C4-2B (cell line): Measurements from ENCODE around the gene AGBL3.

Experiments
- H3K27ac ChIP-seq: fragments of 450-650 bp; 2 replicates; pipeline ENCODE4 v1.5.1; 2017
- ZFX ChIP-seq: fragments of 450-650 bp; IDR thresholded peaks from 2 replicates; pipeline ENCODE4 v1.6.1; 2017
- TF ChIP-seq, protein P1 (sequence below): fragments of 450-650 bp; conservative IDR thresholded peaks from 2 replicates; pipeline ENCODE4 v1.5.1; 2017; ENCODE audit warnings: mild to moderate bottlenecking

Gene AGBL3

DNA sequence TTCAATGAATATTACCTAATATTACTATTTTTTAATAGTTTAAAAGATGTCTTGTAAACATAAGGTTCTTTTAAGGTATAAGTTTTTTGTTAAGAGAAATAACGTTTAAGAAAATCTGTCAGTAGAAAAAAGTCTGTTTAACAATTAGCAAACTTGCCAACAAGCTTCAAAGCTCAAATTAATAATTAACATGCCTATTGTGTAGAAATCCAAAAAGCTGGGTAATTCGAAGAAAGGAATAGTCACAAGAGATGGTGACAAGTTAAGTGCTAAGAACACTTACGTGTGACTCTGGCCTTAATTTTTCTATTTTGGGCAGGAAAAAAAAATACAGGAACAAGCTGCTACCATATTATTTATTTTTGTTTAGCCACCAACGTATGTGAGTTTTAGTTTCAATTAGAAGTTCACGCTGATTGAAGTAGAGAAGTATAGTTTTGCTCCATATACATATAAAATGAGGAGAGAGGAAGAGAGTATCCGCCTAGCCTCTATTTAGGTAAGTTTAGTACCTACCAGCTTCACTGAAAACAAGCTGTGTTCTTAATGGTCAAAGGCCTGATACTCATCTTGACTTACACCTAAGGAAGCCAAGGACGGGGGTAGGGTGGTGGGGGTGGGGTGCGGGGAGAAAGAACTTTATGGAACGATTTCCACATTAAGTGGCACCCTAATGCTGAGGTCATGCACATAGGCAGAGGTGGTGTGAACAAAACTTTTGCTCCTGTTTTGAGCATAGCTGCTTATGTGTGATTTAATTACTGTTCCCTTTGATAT lies 43.4 kb upstream of the AGBL3 start:
- TF ChIP-seq, protein P1, sequence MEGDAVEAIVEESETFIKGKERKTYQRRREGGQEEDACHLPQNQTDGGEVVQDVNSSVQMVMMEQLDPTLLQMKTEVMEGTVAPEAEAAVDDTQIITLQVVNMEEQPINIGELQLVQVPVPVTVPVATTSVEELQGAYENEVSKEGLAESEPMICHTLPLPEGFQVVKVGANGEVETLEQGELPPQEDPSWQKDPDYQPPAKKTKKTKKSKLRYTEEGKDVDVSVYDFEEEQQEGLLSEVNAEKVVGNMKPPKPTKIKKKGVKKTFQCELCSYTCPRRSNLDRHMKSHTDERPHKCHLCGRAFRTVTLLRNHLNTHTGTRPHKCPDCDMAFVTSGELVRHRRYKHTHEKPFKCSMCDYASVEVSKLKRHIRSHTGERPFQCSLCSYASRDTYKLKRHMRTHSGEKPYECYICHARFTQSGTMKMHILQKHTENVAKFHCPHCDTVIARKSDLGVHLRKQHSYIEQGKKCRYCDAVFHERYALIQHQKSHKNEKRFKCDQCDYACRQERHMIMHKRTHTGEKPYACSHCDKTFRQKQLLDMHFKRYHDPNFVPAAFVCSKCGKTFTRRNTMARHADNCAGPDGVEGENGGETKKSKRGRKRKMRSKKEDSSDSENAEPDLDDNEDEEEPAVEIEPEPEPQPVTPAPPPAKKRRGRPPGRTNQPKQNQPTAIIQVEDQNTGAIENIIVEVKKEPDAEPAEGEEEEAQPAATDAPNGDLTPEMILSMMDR = no peak
- no peak for TF ChIP-seq ZFX
- H3K27ac ChIP-seq = no peak overlapping the region

DNA sequence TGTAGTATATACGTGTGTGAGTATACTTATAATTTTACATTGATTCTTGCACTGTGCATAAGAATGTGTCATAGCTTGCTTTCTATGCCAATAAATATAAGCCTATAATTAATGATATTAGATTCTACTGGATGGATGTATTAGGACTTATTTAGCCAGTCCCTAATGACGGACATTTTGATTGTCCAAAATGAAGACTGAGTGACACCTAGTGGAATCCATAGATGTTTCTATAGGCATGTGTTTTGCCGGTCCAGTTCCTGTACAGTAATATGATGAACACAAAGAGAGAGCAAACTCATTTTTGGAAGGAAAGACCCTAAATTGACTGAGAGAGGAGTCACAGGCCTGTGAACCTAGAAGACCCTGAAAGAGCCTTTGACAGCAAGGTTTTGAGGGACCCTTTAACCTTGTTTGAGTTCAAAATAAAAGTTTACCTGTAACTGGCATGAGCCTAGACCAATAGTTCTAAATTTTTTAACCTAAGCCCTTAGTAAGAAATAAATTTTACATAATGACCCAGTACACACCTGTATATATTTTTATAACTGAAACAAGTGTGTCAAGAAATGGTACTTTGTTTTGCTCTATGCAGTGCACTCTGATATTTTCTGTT lies 42.4 kb upstream of the AGBL3 start:
- TF ChIP-seq, protein P1 = peak; percentile 84
- TF ChIP-seq ZFX = no peak
- no peak overlapping the region for H3K27ac ChIP-seq

DNA sequence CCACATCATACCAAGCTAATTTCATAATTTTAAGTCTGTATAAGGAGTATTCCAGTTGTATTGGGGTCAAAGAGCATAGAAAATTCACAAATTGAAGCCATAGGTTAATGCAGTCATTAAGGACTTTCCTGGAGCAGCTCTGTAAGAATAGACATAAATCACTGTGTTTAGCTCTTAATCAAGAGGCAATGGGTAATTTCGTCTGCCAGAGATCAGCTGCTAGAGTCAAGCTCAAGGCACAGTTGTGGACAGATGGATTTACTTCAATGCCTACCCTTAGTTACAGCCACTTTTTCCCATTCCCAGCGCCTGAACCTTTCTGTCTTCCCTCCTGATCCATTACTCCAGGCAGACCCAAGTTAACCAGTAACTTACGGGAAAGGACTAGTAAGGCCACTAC lies 40.6 kb upstream of the AGBL3 start:
- no peak overlapping the region for H3K27ac ChIP-seq
- no peak for TF ChIP-seq ZFX
- TF ChIP-seq, protein P1 = no peak

DNA sequence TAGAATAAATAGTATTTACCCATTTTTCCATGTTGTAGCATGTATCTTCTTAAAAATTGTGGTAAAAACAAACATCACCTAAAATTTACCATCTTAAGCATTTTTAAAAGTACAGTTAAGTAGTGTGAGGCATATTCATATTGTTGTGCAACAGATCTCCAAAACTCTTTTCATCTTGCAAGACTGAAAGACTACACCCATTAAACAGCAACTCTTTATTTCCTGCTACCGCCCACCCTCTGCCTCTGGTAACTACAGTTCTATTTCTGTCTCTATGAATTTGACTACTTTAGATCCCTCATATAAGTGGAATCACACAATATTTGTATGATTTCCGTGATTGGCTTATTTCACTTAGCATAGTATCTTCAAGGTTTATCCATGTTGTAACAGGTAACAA lies 40.0 kb upstream of the AGBL3 start:
- H3K27ac ChIP-seq = no peak overlapping the region
- no peak for TF ChIP-seq ZFX
- TF ChIP-seq, protein P1 = no peak

DNA sequence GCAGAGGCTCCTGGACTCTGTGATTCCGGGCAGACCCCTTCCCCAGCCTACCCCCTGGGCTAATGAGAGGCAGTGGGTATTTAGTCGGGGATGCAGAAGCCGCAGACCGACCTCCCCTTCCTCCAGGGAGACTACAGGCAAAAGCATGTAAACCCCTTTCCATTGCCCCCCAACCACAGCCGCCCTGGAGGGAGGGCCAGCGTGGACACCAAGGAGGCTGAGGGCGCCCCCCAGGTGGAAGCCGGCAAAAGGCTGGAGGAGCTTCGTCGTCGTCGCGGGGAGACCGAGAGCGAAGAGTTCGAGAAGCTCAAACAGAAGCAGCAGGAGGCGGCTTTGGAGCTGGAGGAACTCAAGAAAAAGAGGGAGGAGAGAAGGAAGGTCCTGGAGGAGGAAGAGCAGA lies 39.0 kb upstream of the AGBL3 start:
- TF ChIP-seq, protein P1 = no peak
- TF ChIP-seq ZFX = no peak
- H3K27ac ChIP-seq = no peak overlapping the region

DNA sequence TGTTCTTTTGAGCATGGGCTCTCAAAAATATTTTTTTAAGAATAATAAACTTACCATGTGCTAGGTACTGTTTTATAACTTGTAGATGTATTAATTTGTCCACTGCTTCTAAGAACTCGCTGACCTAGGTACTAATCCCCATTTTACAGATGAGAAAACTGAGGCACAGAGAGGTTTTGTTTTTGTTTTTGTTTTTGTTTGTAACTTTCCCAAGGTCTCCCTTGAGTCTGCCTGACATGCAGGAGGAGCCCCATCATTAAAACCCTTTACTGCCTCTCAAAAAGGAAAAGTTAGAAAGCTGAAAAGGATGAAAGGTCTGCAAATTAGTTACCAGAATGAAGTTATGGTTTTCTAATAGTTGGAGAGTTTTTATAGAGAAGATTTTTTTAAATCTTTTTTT lies 38.5 kb upstream of the AGBL3 start:
- TF ChIP-seq, protein P1 = no peak
- no peak for TF ChIP-seq ZFX
- no peak overlapping the region for H3K27ac ChIP-seq

DNA sequence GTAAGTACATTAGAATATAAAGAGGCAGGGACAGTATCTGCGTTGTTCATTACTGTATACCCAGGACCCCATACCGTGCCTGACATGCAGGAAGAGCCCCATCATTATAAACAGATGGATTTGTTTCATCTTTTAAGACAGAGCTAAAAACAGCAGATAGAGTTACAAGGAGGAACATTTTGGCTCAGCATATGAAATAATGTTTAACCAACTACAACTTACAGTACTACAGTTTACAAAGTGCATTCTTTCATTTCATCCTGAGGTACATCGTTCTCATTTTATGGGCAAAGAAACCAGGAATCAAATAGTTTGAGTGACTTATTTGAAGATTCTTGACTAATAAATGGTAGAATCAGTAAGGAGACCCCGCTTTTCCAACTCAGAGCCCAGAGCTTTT lies 38.1 kb upstream of the AGBL3 start:
- TF ChIP-seq, protein P1 = no peak
- no peak for TF ChIP-seq ZFX
- no peak overlapping the region for H3K27ac ChIP-seq
